Fibroblast of lung (primary cell): ENCODE measurements around the gene AQP5. TPM values are rescaled to one million over a fixed set of nuclear protein-coding genes. Genes with fewer than 3 reads are reported as not detected.

Experiments used
- DNase-seq, 2 donors: peaks; one replicate each; pipeline versions ENCODE4 v3.0.0 to v3.0.0-alpha.2; 2010; ENCODE audit warnings: low read depth in 2 of 2
- H2AFZ ChIP-seq: 2 replicates; pipeline ENCODE4 v1.5.1; 2012; ENCODE audit warnings: low read length, control low read depth, inconsistent platforms
- H3K27ac ChIP-seq: 2 replicates; pipeline ENCODE4 v1.5.1; 2011; ENCODE audit warnings: low read length, control low read depth; ENCODE audit not compliant: insufficient read depth
- H3K27me3 ChIP-seq: 2 replicates; pipeline ENCODE4 v1.5.1; 2011; ENCODE audit warnings: mild to moderate bottlenecking, low read length; ENCODE audit not compliant: control insufficient read depth, insufficient read depth
- H3K36me3 ChIP-seq: 2 replicates; pipeline ENCODE4 v1.5.1; 2011; ENCODE audit warnings: low read length; ENCODE audit not compliant: control insufficient read depth, insufficient read depth
- H3K4me1 ChIP-seq: 2 replicates; pipeline ENCODE4 v1.5.1; 2011; ENCODE audit warnings: low read length; ENCODE audit not compliant: control insufficient read depth, insufficient read depth; ENCODE audit errors: extremely low read depth
- H3K4me2 ChIP-seq: 2 replicates; pipeline ENCODE4 v1.5.1; 2011; ENCODE audit warnings: low read length, control low read depth; ENCODE audit not compliant: insufficient read depth; ENCODE audit errors: extremely low read depth
- H3K4me3 ChIP-seq, 4 experiments: fragments of 200-600 bp in 1 of 4; sonication (generic) in 1 of 4; replicated peaks in 1 of 4; 2 replicates each; pipeline ENCODE4 v1.5.1; 2011 to 2016; ENCODE audit warnings: low read length in 4 of 4, low read depth in 3 of 4, mild to moderate bottlenecking in 3 of 4, control low read depth in 2 of 4, inconsistent platforms in 1 of 4, mixed read lengths in 1 of 4; ENCODE audit not compliant: insufficient read depth in 1 of 4; ENCODE audit errors: control extremely low read depth in 1 of 4
- H3K79me2 ChIP-seq: 2 replicates; pipeline ENCODE4 v1.5.1; 2012; ENCODE audit warnings: mild to moderate bottlenecking, low read length, inconsistent platforms; ENCODE audit not compliant: control insufficient read depth, insufficient read depth
- H3K9ac ChIP-seq: 2 replicates; pipeline ENCODE4 v1.5.1; 2011; ENCODE audit warnings: mild to moderate bottlenecking, low read length, control low read depth; ENCODE audit not compliant: insufficient read depth
- H3K9me3 ChIP-seq: 2 replicates; pipeline ENCODE4 v1.5.1; 2012; ENCODE audit warnings: low read depth, low read length; ENCODE audit not compliant: control insufficient read depth, insufficient read depth
- H4K20me1 ChIP-seq: 2 replicates; pipeline ENCODE4 v1.5.1; 2011; ENCODE audit warnings: low read length; ENCODE audit not compliant: control insufficient read depth, insufficient read depth; ENCODE audit errors: extremely low read depth
- CTCF ChIP-seq, 2 donors: IDR thresholded peaks in 1 of 2; conservative IDR thresholded peaks in 1 of 2; 1 replicate in 1 of 2; 2 replicates in 1 of 2; pipeline ENCODE4 v1.5.1; 2011 to 2012; ENCODE audit warnings: low read length in 2 of 2, control low read depth in 1 of 2, inconsistent platforms in 1 of 2, low read depth in 1 of 2, mild to moderate bottlenecking in 1 of 2
- EZH2 ChIP-seq: IDR thresholded peaks from 2 replicates; pipeline ENCODE4 v1.5.1; 2012; ENCODE audit warnings: low read length, control low read depth, mild to moderate bottlenecking; ENCODE audit errors: missing control alignments
- polyA plus RNA-seq, 2 donors: library from polyadenylated mRNA; depleted of rRNA in 1 of 2; stranded (reverse) in 1 of 2; unstranded in 1 of 2; fragments of >200 nt; gene quantifications; 2 replicates each; pipeline ENCODE4 v1.2.1, GENCODE V29; 2011 to 2012; ENCODE audit warnings: missing spikeins in 1 of 2
- total RNA-seq: library from RNA; depleted of rRNA; stranded (reverse); fragments of >200 nt; gene quantifications from 2 replicates; pipeline ENCODE4 v1.2.1, GENCODE V29; 2014

The AQP5 gene
- total and polyA plus RNA-seq, 2 donors (not counting 1 experiment from before 2014, with no cell fraction given): not detected

- H4K20me1 ChIP-seq: no peaks in the 10 kb centered on the region
- no peaks in the 10 kb centered on the region for H3K36me3 ChIP-seq
- H3K79me2 ChIP-seq: no peaks in the 10 kb centered on the region
- DNase-seq: no peak
- no peak overlapping the region for H3K4me2 ChIP-seq
- TF ChIP-seq CTCF (conservative IDR thresholded peaks at IDR 0.05 in 1 of 2, IDR thresholded peaks at IDR 0.05 in 1 of 2; ENCODE audit: low read depth in 1 of 2, low read length in 2 of 2) (no peak), EZH2 (peak; percentile 41)
- no peak overlapping the region for H3K27ac ChIP-seq
- no peaks in the 10 kb centered on the region for H3K9me3 ChIP-seq
- H3K4me1 ChIP-seq: no peaks in the 10 kb centered on the region
- H3K9ac ChIP-seq: no peak overlapping the region
- H2AFZ ChIP-seq: no peak overlapping the region
- no peak overlapping the region for H3K4me3 ChIP-seq
- H3K27me3 ChIP-seq: peaks cover 77% of the 10 kb centered on the region
Observed at GRCh38 chr12:49955899-49956662, 5.6 kb upstream of the AQP5 start.

GRCh38 chr12:49956663-49957569 lies 4.8 kb upstream of the AQP5 start:
- no peaks in the 10 kb centered on the region for H3K79me2 ChIP-seq
- no peak overlapping the region for H3K9ac ChIP-seq
- no peaks in the 10 kb centered on the region for H3K4me1 ChIP-seq
- H4K20me1 ChIP-seq: no peaks in the 10 kb centered on the region
- no peak overlapping the region for H3K4me3 ChIP-seq
- DNase-seq: no peak
- H2AFZ ChIP-seq: no peak overlapping the region
- no peaks in the 10 kb centered on the region for H3K9me3 ChIP-seq
- TF ChIP-seq CTCF (conservative IDR thresholded peaks at IDR 0.05 in 1 of 2, IDR thresholded peaks at IDR 0.05 in 1 of 2; ENCODE audit: low read depth in 1 of 2, low read length in 2 of 2): no peak
- TF ChIP-seq EZH2: no peak
- peaks cover 80% of the 10 kb centered on the region for H3K27me3 ChIP-seq
- H3K4me2 ChIP-seq: no peak overlapping the region
- H3K36me3 ChIP-seq: no peaks in the 10 kb centered on the region
- no peak overlapping the region for H3K27ac ChIP-seq

- H3K4me3 ChIP-seq: no peak overlapping the region
- H3K4me2 ChIP-seq: no peak overlapping the region
- H3K27me3 ChIP-seq: peaks cover 76% of the 10 kb centered on the region
- no peaks in the 10 kb centered on the region for H3K79me2 ChIP-seq
- H3K4me1 ChIP-seq: no peaks in the 10 kb centered on the region
- no peaks in the 10 kb centered on the region for H3K9me3 ChIP-seq
- H3K27ac ChIP-seq: no peak overlapping the region
- H3K36me3 ChIP-seq: no peaks in the 10 kb centered on the region
- DNase-seq: no peak
- no peaks in the 10 kb centered on the region for H4K20me1 ChIP-seq
- H2AFZ ChIP-seq: no peak overlapping the region
- no peak overlapping the region for H3K9ac ChIP-seq
- TF ChIP-seq EZH2 (no peak), CTCF (conservative IDR thresholded peaks at IDR 0.05 in 1 of 2, IDR thresholded peaks at IDR 0.05 in 1 of 2; ENCODE audit: low read depth in 1 of 2, low read length in 2 of 2) (no peak)
Observed at GRCh38 chr12:49957570-49957967, 4.1 kb upstream of the AQP5 start.
